Activated naive CD4-positive, alpha-beta T cell treated with anti-CD3 and anti-CD28 coated beads, Interleukin-2, amount 10 ng/mL, durations not matched to agents 7 days and 5 days (primary cell): ENCODE results near the gene MGAT5B.

Source experiments
- CTCF ChIA-PET: fragments of 350-600 bp; sonication (Branson Sonifier 250); formaldehyde crosslinking; loops from one replicate; lab custom pipeline; 2021; ENCODE audit warnings: antibody characterized with exemption; lab: Charles Lee
- DNase-seq: peaks from one replicate; pipeline ENCODE4 v3.0.0-alpha.2; 2020
- H3K27ac Mint-ChIP-seq: one replicate; pipeline ENCODE4 v1.8.0; 2021; ENCODE audit warnings: mild to moderate bottlenecking, moderate library complexity, mixed read lengths
- H3K27me3 Mint-ChIP-seq: one replicate; pipeline ENCODE4 v1.8.0; 2021; ENCODE audit warnings: mild to moderate bottlenecking, mixed read lengths
- H3K36me3 Mint-ChIP-seq: one replicate; pipeline ENCODE4 v1.8.0; 2021; ENCODE audit warnings: mixed read lengths
- H3K4me1 Mint-ChIP-seq: one replicate; pipeline ENCODE4 v1.8.0; 2021; ENCODE audit warnings: mixed read lengths
- H3K4me3 Mint-ChIP-seq: one replicate; pipeline ENCODE4 v1.8.0; 2021; ENCODE audit warnings: mild to moderate bottlenecking, moderate library complexity, mixed read lengths
- H3K9me3 Mint-ChIP-seq: one replicate; pipeline ENCODE4 v1.8.0; 2021; ENCODE audit warnings: mixed read lengths

MGAT5B gene

GRCh38 chr17:76924345-76925342 lies 56.4 kb downstream of the MGAT5B start:
- Mint-ChIP-seq H3K36me3 (no peaks in the 10 kb centered on the region), H3K9me3 (peaks cover 2% of the 10 kb centered on the region), H3K27me3 (peaks cover 14% of the 10 kb centered on the region), H3K4me1 (no peaks in the 10 kb centered on the region), H3K4me3 (no peak overlapping the region), H3K27ac (no peak overlapping the region)
- CTCF ChIA-PET = no interaction called here
- no peak for DNase-seq

- Mint-ChIP-seq H3K36me3 (no peaks in the 10 kb centered on the region), H3K9me3 (peaks cover 2% of the 10 kb centered on the region), H3K27ac (no peak overlapping the region), H3K27me3 (peaks cover 17% of the 10 kb centered on the region), H3K4me1 (no peaks in the 10 kb centered on the region), H3K4me3 (no peak overlapping the region)
- DNase-seq = no peak
- CTCF ChIA-PET = no interaction called here
Measured at GRCh38 chr17:76925441-76925891, 57.3 kb downstream of the MGAT5B start.

- Mint-ChIP-seq H3K4me1 (no peaks in the 10 kb centered on the region), H3K27ac (no peak overlapping the region), H3K36me3 (no peaks in the 10 kb centered on the region), H3K9me3 (peaks cover 2% of the 10 kb centered on the region), H3K4me3 (no peak overlapping the region), H3K27me3 (peaks cover 14% of the 10 kb centered on the region)
- CTCF ChIA-PET = no interaction called here
- DNase-seq = no peak
Measured at GRCh38 chr17:76926237-76926866, 58.1 kb downstream of the MGAT5B start.

- H3K4me1 Mint-ChIP-seq = no peaks in the 10 kb centered on the region
- no peaks in the 10 kb centered on the region for H3K36me3 Mint-ChIP-seq
- DNase-seq = no peak
- peaks cover 14% of the 10 kb centered on the region for H3K27me3 Mint-ChIP-seq
- CTCF ChIA-PET = interaction anchor here (0.6 kb wide), 1 partner anchor 141 kb away, joined by 4 read pairs; no protein-coding TSS in a partner anchor
- H3K27ac Mint-ChIP-seq = no peak overlapping the region
- no peak overlapping the region for H3K4me3 Mint-ChIP-seq
- H3K9me3 Mint-ChIP-seq = peaks cover 2% of the 10 kb centered on the region
Measured at GRCh38 chr17:76927577-76927976, 59.4 kb downstream of the MGAT5B start.

- no peak overlapping the region for H3K27ac Mint-ChIP-seq
- no peak for DNase-seq
- no peaks in the 10 kb centered on the region for H3K4me1 Mint-ChIP-seq
- CTCF ChIA-PET = interaction anchor here (0.6 kb wide), 1 partner anchor 140 kb away, joined by 4 read pairs; no protein-coding TSS in a partner anchor
- H3K4me3 Mint-ChIP-seq = no peak overlapping the region
- H3K36me3 Mint-ChIP-seq = no peaks in the 10 kb centered on the region
- H3K9me3 Mint-ChIP-seq = peaks cover 2% of the 10 kb centered on the region
- peaks cover 14% of the 10 kb centered on the region for H3K27me3 Mint-ChIP-seq
Measured at GRCh38 chr17:76927982-76928381, 59.8 kb downstream of the MGAT5B start.

GRCh38 chr17:76929148-76929547 lies 60.9 kb downstream of the MGAT5B start:
- H3K27me3 Mint-ChIP-seq = peaks cover 19% of the 10 kb centered on the region
- H3K4me1 Mint-ChIP-seq = no peaks in the 10 kb centered on the region
- no peak overlapping the region for H3K27ac Mint-ChIP-seq
- H3K4me3 Mint-ChIP-seq = no peak overlapping the region
- CTCF ChIA-PET = no interaction called here
- H3K9me3 Mint-ChIP-seq = peaks cover 2% of the 10 kb centered on the region
- H3K36me3 Mint-ChIP-seq = no peaks in the 10 kb centered on the region
- DNase-seq = no peak

- Mint-ChIP-seq H3K4me3 (no peak overlapping the region), H3K36me3 (no peaks in the 10 kb centered on the region), H3K4me1 (no peaks in the 10 kb centered on the region), H3K27ac (no peak overlapping the region), H3K27me3 (peaks cover 24% of the 10 kb centered on the region), H3K9me3 (peaks cover 2% of the 10 kb centered on the region)
- CTCF ChIA-PET = no interaction called here
- no peak for DNase-seq
Measured at GRCh38 chr17:76929601-76930000, 61.4 kb downstream of the MGAT5B start.

- Mint-ChIP-seq H3K27ac (no peak overlapping the region), H3K36me3 (no peaks in the 10 kb centered on the region), H3K9me3 (peaks cover 2% of the 10 kb centered on the region), H3K27me3 (peaks cover 29% of the 10 kb centered on the region), H3K4me3 (no peak overlapping the region), H3K4me1 (no peaks in the 10 kb centered on the region)
- DNase-seq = no peak
- CTCF ChIA-PET = no interaction called here
Measured at GRCh38 chr17:76930107-76930506, 61.9 kb downstream of the MGAT5B start.

- Mint-ChIP-seq H3K27me3 (peaks cover 29% of the 10 kb centered on the region), H3K9me3 (no peaks in the 10 kb centered on the region), H3K27ac (no peak overlapping the region), H3K36me3 (no peaks in the 10 kb centered on the region), H3K4me3 (no peak overlapping the region), H3K4me1 (no peaks in the 10 kb centered on the region)
- CTCF ChIA-PET = no interaction called here
- no peak for DNase-seq
Measured at GRCh38 chr17:76932402-76933333, 64.5 kb downstream of the MGAT5B start.

GRCh38 chr17:76934561-76935320 lies 66.5 kb downstream of the MGAT5B start:
- Mint-ChIP-seq H3K27ac (no peak overlapping the region), H3K4me3 (no peak overlapping the region), H3K4me1 (no peaks in the 10 kb centered on the region), H3K36me3 (no peaks in the 10 kb centered on the region), H3K9me3 (no peaks in the 10 kb centered on the region), H3K27me3 (peaks cover 23% of the 10 kb centered on the region)
- no peak for DNase-seq
- CTCF ChIA-PET = interaction anchor here (1.2 kb wide), 1 partner anchor 121 kb away, joined by 3 read pairs; no protein-coding TSS in a partner anchor

- Mint-ChIP-seq H3K9me3 (no peaks in the 10 kb centered on the region), H3K36me3 (no peaks in the 10 kb centered on the region), H3K27me3 (peaks cover 20% of the 10 kb centered on the region), H3K4me3 (no peak overlapping the region), H3K4me1 (no peaks in the 10 kb centered on the region), H3K27ac (no peak overlapping the region)
- CTCF ChIA-PET = no interaction called here
- DNase-seq = no peak
Measured at GRCh38 chr17:76935331-76935730, 67.1 kb downstream of the MGAT5B start.

GRCh38 chr17:76937238-76937637 lies 69.0 kb downstream of the MGAT5B start:
- H3K27ac Mint-ChIP-seq = no peak overlapping the region
- CTCF ChIA-PET = no interaction called here
- no peak for DNase-seq
- no peak overlapping the region for H3K4me3 Mint-ChIP-seq
- no peaks in the 10 kb centered on the region for H3K36me3 Mint-ChIP-seq
- no peaks in the 10 kb centered on the region for H3K9me3 Mint-ChIP-seq
- H3K27me3 Mint-ChIP-seq = peaks cover 20% of the 10 kb centered on the region
- H3K4me1 Mint-ChIP-seq = no peaks in the 10 kb centered on the region

GRCh38 chr17:76938009-76938408 lies 69.8 kb downstream of the MGAT5B start:
- H3K27me3 Mint-ChIP-seq = peaks cover 20% of the 10 kb centered on the region
- no peaks in the 10 kb centered on the region for H3K9me3 Mint-ChIP-seq
- CTCF ChIA-PET = interaction anchor here (1.0 kb wide), 1 partner anchor 70 kb away, joined by 3 read pairs; the partner anchor contains the start of gene MGAT5B
- no peak overlapping the region for H3K4me3 Mint-ChIP-seq
- H3K27ac Mint-ChIP-seq = no peak overlapping the region
- no peaks in the 10 kb centered on the region for H3K36me3 Mint-ChIP-seq
- no peak for DNase-seq
- H3K4me1 Mint-ChIP-seq = no peaks in the 10 kb centered on the region
